MCF 10A (cell line): ENCODE measurements around the gene DHX15. TPM values are rescaled to one million over a fixed set of nuclear protein-coding genes. Genes with fewer than 3 reads are reported as not detected.
A peak's percentile ranks its signal among the peaks of the same experiment; 100 is the strongest.

ENCODE experiments used
- BruUV-seq: library from RNA; stranded (reverse); fragments of 400-500 nt; replicated peaks from 2 replicates; lab custom pipeline; 2021; lab: Mats Ljungman, UMichigan
- CTCF ChIA-PET: fragments of 300-600 bp; sonication (Branson Sonifier 250); formaldehyde crosslinking; extraction: SDS; loops from one replicate; lab custom pipeline; 2021; ENCODE audit warnings: antibody characterized with exemption, inconsistent platforms; lab: Yijun Ruan, JAX
- POLR2A ChIA-PET: fragments of 300-600, 350-650 bp; sonication (Branson Sonifier 250); formaldehyde crosslinking; extraction: SDS; loops from one replicate; lab custom pipeline; 2020; ENCODE audit warnings: antibody characterized with exemption, inconsistent platforms; lab: Yijun Ruan, JAX
- DNase-seq: peaks from one replicate; pipeline ENCODE4 v3.0.0-alpha.2; 2018; ENCODE audit not compliant: unreplicated experiment
- H3K27ac Mint-ChIP-seq: one replicate; pipeline ENCODE4 v1.8.0; 2022; ENCODE audit warnings: mild to moderate bottlenecking, low read depth, mixed read lengths; ENCODE audit not compliant: unreplicated experiment
- H3K27me3 Mint-ChIP-seq: one replicate; pipeline ENCODE4 v1.8.0; 2022; ENCODE audit warnings: mixed read lengths; ENCODE audit not compliant: insufficient read depth, unreplicated experiment
- H3K36me3 Mint-ChIP-seq: one replicate; pipeline ENCODE4 v1.8.0; 2022; ENCODE audit warnings: mild to moderate bottlenecking, moderate library complexity, mixed read lengths; ENCODE audit not compliant: insufficient read depth, unreplicated experiment
- H3K4me1 Mint-ChIP-seq: one replicate; pipeline ENCODE4 v1.8.0; 2022; ENCODE audit warnings: mixed read lengths; ENCODE audit not compliant: insufficient read depth, unreplicated experiment
- H3K4me3 Mint-ChIP-seq: one replicate; pipeline ENCODE4 v1.8.0; 2022; ENCODE audit warnings: mild to moderate bottlenecking, moderate library complexity, mixed read lengths; ENCODE audit not compliant: unreplicated experiment
- H3K9me3 Mint-ChIP-seq: one replicate; pipeline ENCODE4 v1.8.0; 2022; ENCODE audit warnings: mixed read lengths; ENCODE audit not compliant: unreplicated experiment
- CTCF ChIP-seq: fragments of 200-600 bp; IDR thresholded peaks from one replicate; pipeline ENCODE4 v1.8.0; 2022; ENCODE audit warnings: antibody characterized with exemption, mild to moderate bottlenecking; ENCODE audit not compliant: unreplicated experiment
- intact Hi-C: fragments of 100-400 bp; cut with micrococcal nuclease; formaldehyde crosslinking; loops from 2 replicates; pipeline ENCODE4 v1.14.1; 2022
- total RNA-seq: library from RNA; stranded (reverse); gene quantifications from 2 replicates; pipeline ENCODE4 v1.2.3, GENCODE V29; 2022

The DHX15 gene
- total RNA-seq, 1 experiment from 2014 or later: 125 TPM

GRCh38 chr4:24568425-24568824, 15.9 kb downstream of the DHX15 start:
- Mint-ChIP-seq H3K4me1 (peaks cover 40% of the 10 kb centered on the region), H3K36me3 (peaks cover 76% of the 10 kb centered on the region), H3K4me3 (no peak overlapping the region), H3K27me3 (no peaks in the 10 kb centered on the region), H3K27ac (no peak overlapping the region), H3K9me3 (no peaks in the 10 kb centered on the region)
- POLR2A ChIA-PET: interaction anchor here (0.8 to 2.7 kb wide), 5 partner anchors 10 to 22 kb away, joined by 4 to 15 read pairs (median 4); no protein-coding TSS in a partner anchor
- no peak for DNase-seq
- CTCF ChIA-PET: interaction anchor here (0.6 to 1.2 kb wide), 2 partner anchors 225 to 410 kb away, joined by 3 read pairs; no protein-coding TSS in a partner anchor
- no peak for TF ChIP-seq CTCF
- no TSS peak for BruUV-seq
- intact Hi-C loops: no loop called here

DNA sequence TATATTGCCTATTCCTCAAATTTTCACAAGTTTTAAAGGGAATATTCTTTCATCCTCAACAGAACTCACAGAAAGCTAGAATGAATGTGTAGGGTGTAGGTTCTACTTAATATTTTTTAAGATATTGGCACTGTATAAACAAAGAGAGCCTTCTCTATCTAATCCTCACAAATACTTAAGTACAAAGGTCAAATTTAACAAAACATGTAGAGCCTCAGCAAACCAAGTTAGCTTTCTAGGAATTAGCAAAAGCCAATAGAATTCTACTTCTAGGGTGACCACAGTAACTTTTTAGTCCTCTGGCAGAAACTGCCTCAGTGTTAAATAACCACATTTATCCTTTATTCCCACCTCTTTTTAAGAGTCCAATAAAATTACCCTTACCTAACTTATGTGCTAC, 19.3 kb downstream of the DHX15 start:
- Mint-ChIP-seq H3K27me3 (no peaks in the 10 kb centered on the region), H3K4me3 (no peak overlapping the region), H3K36me3 (peaks cover 64% of the 10 kb centered on the region), H3K4me1 (peaks cover 29% of the 10 kb centered on the region), H3K27ac (peak overlapping the region; percentile 84), H3K9me3 (no peaks in the 10 kb centered on the region)
- intact Hi-C loops: no loop called here
- BruUV-seq: no TSS peak
- POLR2A ChIA-PET: interaction anchor here (0.6 to 1.4 kb wide), 4 partner anchors 10 to 19 kb away, joined by 3 to 5 read pairs (median 4); partner anchors contain the start of gene DHX15
- CTCF ChIA-PET: interaction anchor here (0.8 kb wide), 1 partner anchor 14 kb away, joined by 3 read pairs; no protein-coding TSS in a partner anchor
- no peak for DNase-seq
- TF ChIP-seq CTCF: no peak

DNA sequence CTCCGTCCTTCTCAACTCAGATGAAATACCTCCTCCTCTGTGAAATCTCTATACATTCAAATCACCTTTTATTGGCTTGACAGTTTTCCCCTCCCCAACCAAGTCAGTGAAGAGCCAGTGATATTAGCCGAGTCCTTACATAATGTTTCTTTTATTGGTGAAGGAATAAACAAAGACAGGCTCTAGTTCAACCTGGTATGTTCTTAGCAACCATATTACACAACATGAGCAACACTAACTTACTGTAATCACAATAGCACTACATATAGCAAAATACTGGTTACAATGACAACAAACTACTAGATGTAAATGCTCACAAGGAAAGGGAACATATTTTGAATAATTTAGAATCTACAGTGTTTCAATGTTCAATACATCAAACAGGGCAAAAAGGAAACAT, 19.9 kb downstream of the DHX15 start:
- no peaks in the 10 kb centered on the region for H3K9me3 Mint-ChIP-seq
- CTCF ChIA-PET: interaction anchor here (0.8 kb wide), 1 partner anchor 14 kb away, joined by 3 read pairs; no protein-coding TSS in a partner anchor
- BruUV-seq: no TSS peak
- intact Hi-C loops: no loop called here
- H3K27me3 Mint-ChIP-seq: no peaks in the 10 kb centered on the region
- no peak overlapping the region for H3K4me3 Mint-ChIP-seq
- DNase-seq: no peak
- peaks cover 58% of the 10 kb centered on the region for H3K36me3 Mint-ChIP-seq
- peaks cover 23% of the 10 kb centered on the region for H3K4me1 Mint-ChIP-seq
- POLR2A ChIA-PET: interaction anchor here (0.6 to 1.4 kb wide), 4 partner anchors 11 to 20 kb away, joined by 3 to 5 read pairs (median 4); partner anchors contain the start of gene DHX15
- peak overlapping the region; percentile 84 for H3K27ac Mint-ChIP-seq
- no peak for TF ChIP-seq CTCF

GRCh38 chr4:24561438-24562139, 22.8 kb downstream of the DHX15 start:
- ChIA-PET POLR2A (interaction anchor here (0.9 to 1.1 kb wide), 2 partner anchors 14 to 21 kb away, joined by 3 read pairs; no protein-coding TSS in a partner anchor), CTCF (interaction anchor here (0.6 to 0.7 kb wide), 4 partner anchors 10 to 208 kb away, joined by 3 to 4 read pairs (median 4); no protein-coding TSS in a partner anchor)
- peaks cover 36% of the 10 kb centered on the region for H3K36me3 Mint-ChIP-seq
- TF ChIP-seq CTCF: no peak
- H3K27me3 Mint-ChIP-seq: no peaks in the 10 kb centered on the region
- BruUV-seq: no TSS peak
- no peak overlapping the region for H3K27ac Mint-ChIP-seq
- intact Hi-C loops: no loop called here
- H3K9me3 Mint-ChIP-seq: no peaks in the 10 kb centered on the region
- no peak for DNase-seq
- no peak overlapping the region for H3K4me3 Mint-ChIP-seq
- peaks cover 39% of the 10 kb centered on the region for H3K4me1 Mint-ChIP-seq
